Spleen (tissue), 11 donors: ENCODE results near the gene AHNAK. TPM values are rescaled to one million over a fixed set of nuclear protein-coding genes. Genes with fewer than 3 reads are reported as not detected.

Source experiments
- DNase-seq: peaks from one replicate; pipeline ENCODE4 v3.0.0-alpha.2; 2020
- H3K27ac ChIP-seq, 8 donors: fragments of 200-600 bp; sonication (generic) in 7 of 8; 1 replicate in 4 of 8; 2 replicates in 4 of 8; pipeline versions ENCODE4 v1.5.0 to v1.8.0; 2016 to 2021; ENCODE audit warnings: inconsistent platforms in 4 of 8, mild to moderate bottlenecking in 4 of 8, moderate library complexity in 1 of 8
- H3K27me3 ChIP-seq, 7 donors: fragments of 200-600 bp; sonication (generic) in 6 of 7; replicated peaks in 1 of 7; 1 replicate in 4 of 7; 2 replicates in 3 of 7; pipeline versions ENCODE4 v1.5.0 to v1.8.0; 2016 to 2021; ENCODE audit warnings: inconsistent platforms in 3 of 7, mild to moderate bottlenecking in 1 of 7
- H3K36me3 ChIP-seq, 6 donors: fragments of 200-600 bp; sonication (generic) in 5 of 6; 1 replicate in 4 of 6; 2 replicates in 2 of 6; pipeline versions ENCODE4 v1.5.0 to v1.8.0; 2016 to 2021; ENCODE audit warnings: inconsistent platforms in 2 of 6
- H3K4me1 ChIP-seq, 6 donors: fragments of 200-600 bp; sonication (generic) in 5 of 6; 1 replicate in 3 of 6; 2 replicates in 3 of 6; pipeline versions ENCODE4 v1.5.0 to v1.8.0; 2016 to 2021; ENCODE audit warnings: inconsistent platforms in 3 of 6
- H3K4me3 ChIP-seq, 8 donors: fragments of 200-600 bp; sonication (generic) in 7 of 8; 1 replicate in 4 of 8; 2 replicates in 4 of 8; pipeline versions ENCODE4 v1.5.0 to v1.8.0; 2016 to 2021; ENCODE audit warnings: inconsistent platforms in 4 of 8, mild to moderate bottlenecking in 4 of 8, moderate library complexity in 2 of 8
- H3K9me3 ChIP-seq, 8 donors: fragments of 200-600 bp; sonication (generic) in 7 of 8; 1 replicate in 4 of 8; 2 replicates in 4 of 8; pipeline versions ENCODE4 v1.5.0 to v1.8.0; 2016 to 2021; ENCODE audit warnings: inconsistent platforms in 4 of 8
- POLR2A ChIP-seq, 3 donors: fragments of 450-650 bp; IDR thresholded peaks; one replicate each; pipeline ENCODE4 v1.5.1; 2017; ENCODE audit warnings: antibody characterized with exemption in 3 of 3, mild to moderate bottlenecking in 1 of 3
- POLR2AphosphoS5 ChIP-seq, 3 donors: sonication (generic); formaldehyde crosslinking; IDR thresholded peaks; one replicate each; pipeline ENCODE4 v1.5.1; 2017; ENCODE audit warnings: antibody characterized with exemption in 3 of 3
- WGBS, 5 donors: extraction: QIAGEN DNeasy Blood & Tissue Kit in 3 of 5; methylation state at CpG; one replicate each; pipeline versions ENCODE4 v1.1.5 to v1.1.7; 2013 to 2018; 5-methylcytosine and 5-hydroxymethylcytosine counted together
- intact Hi-C: fragments of 100-400 bp; cut with DNase I; formaldehyde crosslinking; loops from one replicate; pipeline ENCODE4 v1.15.0; 2023; ENCODE audit warnings: low total_unique reads
- polyA plus RNA-seq, 3 donors: library from polyadenylated mRNA; stranded (reverse); fragments of 200-250 nt; gene quantifications; one replicate each; pipeline ENCODE4 v1.2.1, GENCODE V29; 2013
- total RNA-seq, 7 donors: library from RNA; depleted of rRNA in 3 of 7; stranded (reverse); fragments of >200 nt in 3 of 7; fragmentation: NEBNext Ultra II Directional in 4 of 7; extraction: Animal tissue kit (Norgen Biotek cat#: 25700) in 4 of 7; gene quantifications; one replicate each; pipeline versions ENCODE4 v1.1.0 to v1.2.1, GENCODE V29; 2016 to 2021
- TF ChIP-seq, protein P1 (sequence below), 11 experiments: fragments of 200-600 bp in 7 of 11; fragments of 450-650 bp in 4 of 11; sonication (generic) in 4 of 11; IDR thresholded peaks in 8 of 11; conservative IDR thresholded peaks in 3 of 11; 1 replicate in 7 of 11; 2 replicates in 4 of 11; pipeline versions ENCODE4 v1.4.0 to v1.8.0; 2016 to 2021; ENCODE audit warnings: antibody characterized with exemption in 11 of 11, inconsistent platforms in 4 of 11, mild to moderate bottlenecking in 1 of 11
- donor health status: healthy with polysubstance abuse.
- donor health status: DM: no; HTN: no; CAD: no; lungs with moderate emphysema.
- donor health status: DM: no; HTN: no; CAD: no.
- donor health status: Bipolar disorder and iron deficiency.
- donor health status: healthy.
- donor health status: DM: no; HTN: no; CAD: no.
- donor health status: DM: yes; HTN: yes; CAD: no.

Gene AHNAK
- total and polyA plus RNA-seq, 10 donors = 11.8 to 370 (median 259) TPM

DNA sequence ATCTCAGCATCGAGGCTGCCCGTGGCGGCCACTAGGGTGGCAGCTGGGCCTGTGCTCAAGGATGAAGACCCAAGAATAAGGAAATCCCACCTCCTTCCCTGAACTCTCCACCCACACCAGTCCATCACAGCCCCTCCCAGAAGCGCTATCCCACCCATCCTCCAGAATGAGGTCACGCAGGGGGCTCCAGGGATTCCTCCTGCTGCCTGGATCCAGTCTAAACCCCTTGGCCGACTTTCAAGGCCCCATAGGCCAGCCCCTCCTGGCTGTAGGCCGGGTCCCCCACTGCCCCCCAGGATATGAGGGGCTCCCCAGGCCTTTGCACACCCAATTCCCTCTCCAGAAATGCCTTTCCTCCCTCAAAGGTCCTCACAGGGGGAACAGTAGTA, 146.7 kb downstream of the AHNAK start:
- WGBS, 5 donors = 63 to 70% (median 66%) methylated on average over 7 of the region's 7 CpGs
- peak overlapping the region in 6 of 8 donors; percentile 20 to 77 (median 68) for H3K27ac ChIP-seq
- intact Hi-C loops = loop anchor here (10.0 kb wide), 2 partner anchors 295 to 465 kb away; no protein-coding TSS in a partner anchor
- peaks cover 14 to 71% (median 38%) of the 10 kb centered on the region in 6 donors for H3K4me1 ChIP-seq
- TF ChIP-seq, protein P1, sequence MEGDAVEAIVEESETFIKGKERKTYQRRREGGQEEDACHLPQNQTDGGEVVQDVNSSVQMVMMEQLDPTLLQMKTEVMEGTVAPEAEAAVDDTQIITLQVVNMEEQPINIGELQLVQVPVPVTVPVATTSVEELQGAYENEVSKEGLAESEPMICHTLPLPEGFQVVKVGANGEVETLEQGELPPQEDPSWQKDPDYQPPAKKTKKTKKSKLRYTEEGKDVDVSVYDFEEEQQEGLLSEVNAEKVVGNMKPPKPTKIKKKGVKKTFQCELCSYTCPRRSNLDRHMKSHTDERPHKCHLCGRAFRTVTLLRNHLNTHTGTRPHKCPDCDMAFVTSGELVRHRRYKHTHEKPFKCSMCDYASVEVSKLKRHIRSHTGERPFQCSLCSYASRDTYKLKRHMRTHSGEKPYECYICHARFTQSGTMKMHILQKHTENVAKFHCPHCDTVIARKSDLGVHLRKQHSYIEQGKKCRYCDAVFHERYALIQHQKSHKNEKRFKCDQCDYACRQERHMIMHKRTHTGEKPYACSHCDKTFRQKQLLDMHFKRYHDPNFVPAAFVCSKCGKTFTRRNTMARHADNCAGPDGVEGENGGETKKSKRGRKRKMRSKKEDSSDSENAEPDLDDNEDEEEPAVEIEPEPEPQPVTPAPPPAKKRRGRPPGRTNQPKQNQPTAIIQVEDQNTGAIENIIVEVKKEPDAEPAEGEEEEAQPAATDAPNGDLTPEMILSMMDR (IDR thresholded peaks at IDR 0.05 in 8 of 11, conservative IDR thresholded peaks at IDR 0.05 in 3 of 11) = no peak
- no peak for TF ChIP-seq POLR2AphosphoS5 (IDR thresholded peaks at IDR 0.05)
- no peak for TF ChIP-seq POLR2A (IDR thresholded peaks at IDR 0.05)
- no peaks in the 10 kb centered on the region for H3K27me3 ChIP-seq
- no peak overlapping the region for H3K4me3 ChIP-seq
- H3K36me3 ChIP-seq = no peaks in the 10 kb centered on the region
- H3K9me3 ChIP-seq = no peaks in the 10 kb centered on the region
- peak; percentile 48 for DNase-seq

DNA sequence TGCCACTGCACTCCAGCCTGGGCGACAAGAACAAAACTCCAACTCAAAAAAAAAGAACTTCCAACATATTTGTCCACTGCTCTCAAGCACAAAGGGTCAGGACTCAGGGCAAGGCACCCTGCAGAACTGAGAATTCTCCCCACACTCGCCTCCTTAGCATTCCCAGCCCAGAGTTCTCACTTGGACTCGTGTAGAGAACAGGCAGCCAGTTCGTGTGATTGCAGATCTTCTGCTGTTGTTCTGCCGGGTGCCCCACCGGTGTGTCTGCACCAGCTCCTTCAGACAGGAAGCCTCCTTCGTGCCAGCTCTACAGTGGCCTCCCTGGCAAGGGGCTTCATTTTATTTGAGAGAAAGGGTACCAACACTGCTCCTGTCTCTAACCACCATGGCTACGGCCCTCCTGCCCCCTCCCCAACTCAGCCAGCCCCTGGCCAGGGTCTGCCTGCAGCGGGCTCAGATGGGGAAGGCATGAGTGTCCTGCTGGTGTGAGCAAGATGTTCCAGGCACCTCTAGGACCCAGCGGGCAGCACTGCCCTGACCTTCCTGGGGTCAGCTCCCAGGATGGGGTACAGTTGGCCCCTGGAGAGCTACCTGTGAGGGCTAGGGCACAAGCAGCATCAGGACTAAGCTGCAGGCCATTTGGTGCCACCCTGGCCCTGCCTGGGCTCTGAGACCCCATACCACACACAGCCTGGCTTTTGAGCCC, 147.3 kb downstream of the AHNAK start:
- intact Hi-C loops = loop anchor here (10.0 kb wide), 2 partner anchors 295 to 465 kb away; no protein-coding TSS in a partner anchor
- Histone ChIP-seq H3K9me3 (no peaks in the 10 kb centered on the region), H3K4me1 (peaks cover 14 to 76% (median 38%) of the 10 kb centered on the region in 6 donors), H3K4me3 (no peak overlapping the region), H3K27me3 (no peaks in the 10 kb centered on the region), H3K27ac (peak overlapping the region in 6 of 8 donors; percentile 20 to 77 (median 68)), H3K36me3 (no peaks in the 10 kb centered on the region)
- 32 to 58% (median 51%) methylated on average over 8 to 10 of the region's 10 CpGs for WGBS, 5 donors
- DNase-seq = peak; percentile 40
- peak in 2 of 3 donors; percentile 8 to 16 for TF ChIP-seq POLR2AphosphoS5 (IDR thresholded peaks at IDR 0.05)
- TF ChIP-seq POLR2A (IDR thresholded peaks at IDR 0.05) = no peak
- TF ChIP-seq, protein P1 (IDR thresholded peaks at IDR 0.05 in 8 of 11, conservative IDR thresholded peaks at IDR 0.05 in 3 of 11) = no peak

- peak; percentile 67 for DNase-seq
- intact Hi-C loops = loop anchor here (10.0 kb wide), 2 partner anchors 296 to 466 kb away; no protein-coding TSS in a partner anchor
- H3K27ac ChIP-seq = peak overlapping the region in 5 of 8 donors; percentile 30 to 77 (median 51)
- no peaks in the 10 kb centered on the region for H3K27me3 ChIP-seq
- H3K9me3 ChIP-seq = no peaks in the 10 kb centered on the region
- no peaks in the 10 kb centered on the region for H3K36me3 ChIP-seq
- 37 to 60% (median 55%) methylated on average over 21 to 22 of the region's 22 CpGs for WGBS, 5 donors
- H3K4me3 ChIP-seq = no peak overlapping the region
- TF ChIP-seq, protein P1 (IDR thresholded peaks at IDR 0.05 in 8 of 11, conservative IDR thresholded peaks at IDR 0.05 in 3 of 11) = no peak
- TF ChIP-seq POLR2A (IDR thresholded peaks at IDR 0.05) (no peak), POLR2AphosphoS5 (IDR thresholded peaks at IDR 0.05) (no peak)
- peaks cover 14 to 73% (median 38%) of the 10 kb centered on the region in 6 donors for H3K4me1 ChIP-seq
These were observed 148.3 kb downstream of the AHNAK start for GRCh38 chr11:62398011-62398994.
